ENCODE data around the gene KIF21B. TPM values are rescaled to one million over a fixed set of nuclear protein-coding genes. Genes with fewer than 3 reads are reported as not detected.
A peak's percentile ranks its signal among the peaks of the same experiment; 100 is the strongest.

Gene KIF21B
- total RNA-seq, 4 donors from 2014 or later, result 0.29 to 11.3 (median 2.4) TPM

GRCh38 chr1:200971955-200972711 is 51.4 kb downstream of the KIF21B start:
- Histone ChIP-seq H3K27me3 (no peaks in the 10 kb centered on the region), H3K27ac (no peak overlapping the region), H3K4me3 (no peak overlapping the region), H3K9me3 (no peaks in the 10 kb centered on the region), H3K4me1 (no peaks in the 10 kb centered on the region), H3K36me3 (no peaks in the 10 kb centered on the region)
- intact Hi-C loops (cut with DNase I; ENCODE audit: low total_unique reads), result loop anchor here (5.0 kb wide), 2 partner anchors 70 to 140 kb away; partner anchors contain the start of gene CACNA1S
- peak; percentile 71 to 88 (median 74) for TF ChIP-seq CTCF (IDR thresholded peaks at IDR 0.05)
- no peak for TF ChIP-seq POLR2A (IDR thresholded peaks at IDR 0.05)
- peak; percentile 54 to 68 for DNase-seq

GRCh38 chr1:200971428-200971903 is 52.0 kb downstream of the KIF21B start:
- Histone ChIP-seq H3K27me3 (no peaks in the 10 kb centered on the region), H3K4me3 (no peak overlapping the region), H3K4me1 (no peaks in the 10 kb centered on the region), H3K27ac (no peak overlapping the region), H3K9me3 (no peaks in the 10 kb centered on the region), H3K36me3 (no peaks in the 10 kb centered on the region)
- intact Hi-C loops (cut with DNase I; ENCODE audit: low total_unique reads), result loop anchor here (5.0 kb wide), 2 partner anchors 71 to 141 kb away; partner anchors contain the start of gene CACNA1S
- TF ChIP-seq CTCF (IDR thresholded peaks at IDR 0.05) (no peak), POLR2A (IDR thresholded peaks at IDR 0.05) (no peak)
- no peak for DNase-seq

GRCh38 chr1:200970771-200971427 is 52.6 kb downstream of the KIF21B start:
- Histone ChIP-seq H3K4me1 (no peaks in the 10 kb centered on the region), H3K27me3 (no peaks in the 10 kb centered on the region), H3K4me3 (no peak overlapping the region), H3K27ac (no peak overlapping the region), H3K36me3 (no peaks in the 10 kb centered on the region), H3K9me3 (no peaks in the 10 kb centered on the region)
- intact Hi-C loops (cut with DNase I; ENCODE audit: low total_unique reads), result loop anchor here (5.0 kb wide), 2 partner anchors 71 to 141 kb away; partner anchors contain the start of gene CACNA1S
- no peak for DNase-seq
- TF ChIP-seq POLR2A (IDR thresholded peaks at IDR 0.05), result no peak

- H3K9me3 ChIP-seq, result no peaks in the 10 kb centered on the region
- TF ChIP-seq CTCF (IDR thresholded peaks at IDR 0.05), result no peak
- no peak for TF ChIP-seq POLR2A (IDR thresholded peaks at IDR 0.05)
- H3K27ac ChIP-seq, result no peak overlapping the region
- H3K4me1 ChIP-seq, result no peaks in the 10 kb centered on the region
- H3K36me3 ChIP-seq, result no peaks in the 10 kb centered on the region
- intact Hi-C loops (cut with DNase I; ENCODE audit: low total_unique reads), result loop anchor here (5.0 kb wide), 2 partner anchors 72 to 142 kb away; partner anchors contain the start of gene CACNA1S
- no peaks in the 10 kb centered on the region for H3K27me3 ChIP-seq
- DNase-seq, result no peak
- H3K4me3 ChIP-seq, result no peak overlapping the region
Measured at GRCh38 chr1:200969726-200970561, 53.6 kb downstream of the KIF21B start.

Data from uterus (tissue), 4 donors.